Measurements from ENCODE around the gene TAL2.

GRCh38 chr9:105643795-105644194 is 18.5 kb upstream of the TAL2 start:
- TF ChIP-seq POLR2A (IDR thresholded peaks at IDR 0.05) (no peak), CTCF (IDR thresholded peaks at IDR 0.05) (no peak), EP300 (IDR thresholded peaks at IDR 0.05) (no peak)

Data from ovary (tissue), 3 donors.